GM21717 (cell line): ENCODE data around the gene USP31.
"Not testable (repeated sequence)": the region's sequence is repeated elsewhere in the genome, so short reads cannot be mapped to it uniquely, and the experiment has no call there.

Source experiments
- ATAC-seq: cut with Tn5 transposase; IDR thresholded peaks from one replicate; pipeline ENCODE4 v1.9.1; 2021; ENCODE audit warnings: mild to moderate bottlenecking, moderate library complexity; ENCODE audit not compliant: unreplicated experiment

Gene USP31

DNA sequence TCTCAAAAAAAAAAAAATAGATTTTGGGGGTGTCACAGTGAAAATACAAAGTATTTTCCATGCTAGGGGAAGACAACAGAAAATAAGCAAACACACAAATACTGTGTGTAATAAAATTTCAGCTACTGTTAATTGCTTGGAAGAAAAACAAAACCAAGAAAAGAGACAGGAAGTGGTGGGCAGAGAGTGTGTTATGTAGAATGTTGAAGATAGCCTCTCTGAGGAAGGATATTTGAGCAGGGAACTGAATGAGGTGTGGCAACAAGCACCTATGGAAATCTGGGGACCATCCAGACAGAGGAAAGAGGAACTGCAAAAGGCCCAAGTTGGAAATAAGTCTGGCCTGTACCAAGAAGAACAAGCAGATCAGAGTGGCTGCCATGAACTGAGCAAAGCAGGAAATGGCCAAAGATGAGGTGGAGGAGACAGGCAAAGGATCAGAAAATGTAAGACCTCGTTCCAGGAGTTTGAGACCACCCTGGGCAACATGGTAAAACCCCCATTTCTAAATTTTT, 7.8 kb upstream of the USP31 start:
- ATAC-seq = no peak

DNA sequence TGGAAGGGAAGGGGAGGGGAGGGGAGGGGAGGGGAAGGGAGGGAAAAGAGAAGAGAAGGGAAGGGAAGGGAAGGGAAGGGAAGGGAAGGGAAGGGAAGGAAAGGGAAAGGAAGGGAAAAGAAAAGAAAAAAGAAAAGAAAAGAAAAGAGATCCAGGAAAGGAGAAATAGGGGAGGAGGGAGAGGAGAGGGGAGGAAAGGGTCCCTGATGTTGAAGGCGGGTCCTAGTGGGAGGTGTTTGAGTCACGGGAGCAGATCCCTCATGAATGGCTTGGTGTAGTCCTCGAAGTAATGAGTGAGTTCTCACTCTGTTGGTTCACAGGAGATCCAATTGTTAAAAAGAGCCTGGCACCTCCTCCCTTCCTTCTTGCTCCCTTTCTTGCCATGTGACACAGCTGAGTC, 6.9 kb upstream of the USP31 start:
- ATAC-seq = no peak

DNA sequence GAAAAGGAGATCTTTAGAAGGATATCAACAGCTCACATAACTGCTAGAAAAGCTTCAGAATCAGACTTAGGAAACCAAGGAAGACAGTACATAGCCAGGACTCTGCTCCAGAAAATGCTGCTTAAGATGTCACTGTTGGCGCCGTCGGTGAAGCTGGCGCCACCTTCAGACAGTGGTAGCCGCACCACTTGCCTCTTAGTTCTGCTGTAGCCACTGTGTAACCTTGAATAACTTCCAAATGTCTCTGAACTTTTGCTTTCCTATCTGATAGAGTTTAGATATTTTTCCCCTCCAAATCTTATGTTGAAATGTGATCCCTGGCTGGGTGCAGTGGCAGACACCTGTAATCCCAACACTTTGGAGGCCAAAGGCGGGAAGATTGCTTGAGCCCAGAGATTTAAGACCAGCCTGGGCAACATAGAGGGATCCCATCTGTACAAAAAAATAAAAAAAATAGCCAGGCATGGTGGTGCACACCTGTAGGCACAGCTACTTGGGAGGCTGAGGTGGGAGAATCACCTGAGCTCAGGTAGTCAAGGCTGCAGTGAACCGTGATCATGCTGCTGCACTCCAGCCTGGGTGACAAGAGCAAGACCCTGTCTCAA, 6.3 kb upstream of the USP31 start:
- no peak for ATAC-seq

DNA sequence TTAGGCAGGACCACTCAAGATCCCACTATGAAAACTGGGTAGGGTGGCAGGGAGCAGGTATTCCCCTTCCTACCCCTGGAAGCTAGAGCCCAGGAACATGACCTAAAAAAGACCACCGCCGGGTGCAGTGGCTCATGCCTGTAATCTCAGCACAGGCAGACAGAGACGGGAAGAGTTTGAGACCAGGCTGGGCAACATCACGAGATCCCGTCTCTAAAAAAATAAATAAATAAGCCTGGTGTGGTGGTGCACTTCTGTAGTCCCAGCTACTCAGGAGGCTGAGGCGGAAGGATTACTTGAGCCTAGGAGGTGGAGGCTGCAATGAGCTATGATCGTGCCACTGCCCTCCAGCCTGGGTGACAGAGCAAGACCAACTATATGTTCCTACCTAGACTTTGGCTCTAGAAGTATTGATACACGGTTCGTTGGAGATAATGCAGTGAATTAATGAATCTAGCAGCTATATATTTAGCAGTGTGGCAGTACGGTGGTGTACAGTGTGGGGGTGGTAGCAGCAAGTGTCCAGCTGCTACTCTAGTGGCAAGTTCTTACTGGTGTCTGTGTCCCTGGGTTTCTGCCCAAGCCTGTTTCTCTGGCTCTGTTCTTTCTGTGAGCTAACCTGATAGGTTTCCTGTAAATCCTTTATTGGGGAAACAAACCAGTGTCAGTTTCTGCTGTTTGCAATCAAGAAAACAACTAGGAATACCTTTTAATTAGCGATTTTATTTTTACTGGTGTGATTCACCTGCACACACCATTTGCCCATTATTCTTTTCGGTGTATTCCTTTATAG, 3.3 kb upstream of the USP31 start:
- ATAC-seq = no peak

DNA sequence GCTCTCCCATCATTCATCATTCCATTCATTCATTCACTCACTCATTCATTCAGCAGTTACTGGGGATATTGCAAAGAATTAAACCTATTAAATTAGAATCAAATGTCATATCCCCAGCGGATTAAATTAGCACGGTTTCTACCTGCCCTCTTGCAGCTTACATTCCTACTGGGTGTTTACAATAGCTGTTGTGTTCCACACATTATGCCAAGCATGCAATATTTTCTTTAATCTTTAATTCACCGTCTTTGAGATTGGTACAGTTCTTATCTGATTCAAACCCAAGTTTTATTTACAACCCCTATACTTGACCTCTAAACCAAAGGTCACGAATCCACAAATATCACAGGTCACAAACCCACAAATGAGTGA, 727 bp upstream of the USP31 start:
- ATAC-seq = no peak

DNA sequence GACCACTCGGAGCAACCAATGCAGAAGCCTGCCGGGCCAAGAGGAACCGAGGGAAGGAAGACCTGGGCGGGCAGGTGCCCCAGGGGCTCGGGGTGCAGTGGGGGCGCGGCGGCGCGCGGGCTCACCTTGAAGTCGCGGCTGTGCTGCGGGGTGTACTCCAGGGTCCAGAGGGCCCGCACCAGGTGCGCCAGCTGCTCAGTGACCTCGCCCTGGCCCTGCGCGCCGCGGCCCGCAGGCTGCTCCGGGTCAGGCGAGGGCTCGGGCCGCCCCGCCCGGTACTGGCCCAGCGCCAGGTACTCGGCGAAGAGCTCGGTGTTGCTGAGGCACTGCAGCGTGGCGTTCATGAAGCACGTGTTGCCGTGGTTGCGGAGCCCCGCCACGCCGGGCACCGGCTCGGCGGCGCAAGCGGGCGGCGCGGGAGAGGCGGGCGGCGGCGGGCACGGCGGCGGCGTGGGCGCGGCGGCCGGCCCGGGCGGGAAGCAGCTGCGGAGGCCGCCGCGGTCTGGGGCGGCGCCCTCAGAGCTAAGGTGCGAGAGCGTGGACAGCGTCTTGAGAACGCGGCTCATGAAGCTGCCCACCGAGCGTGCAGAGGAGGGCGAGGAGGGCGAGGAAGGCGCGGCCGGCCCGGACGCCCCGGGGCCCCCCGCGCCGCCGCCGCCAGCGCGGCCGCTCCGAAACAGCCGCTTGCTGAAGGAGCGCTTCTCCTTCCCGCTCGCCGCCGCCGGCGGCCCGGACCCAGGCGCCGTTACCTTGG, 562 bp downstream of the USP31 start:
- ATAC-seq = peak; percentile 33

DNA sequence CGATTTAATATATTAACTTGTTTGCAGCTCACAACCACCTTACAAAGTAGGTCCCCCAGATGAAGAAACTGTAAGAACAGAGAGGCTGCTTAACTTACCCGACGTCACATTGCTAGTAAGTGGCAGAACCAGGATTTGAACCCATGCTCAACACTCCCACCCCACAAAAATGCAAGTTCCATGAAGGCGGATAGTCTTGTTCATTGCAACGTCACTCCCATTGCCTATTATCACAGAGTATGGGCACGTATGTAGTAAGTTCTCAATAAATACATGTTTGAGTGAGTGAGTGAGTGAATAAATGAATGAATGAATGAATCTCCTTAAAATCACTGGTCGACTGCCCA, 1.1 kb downstream of the USP31 start:
- no peak for ATAC-seq

DNA sequence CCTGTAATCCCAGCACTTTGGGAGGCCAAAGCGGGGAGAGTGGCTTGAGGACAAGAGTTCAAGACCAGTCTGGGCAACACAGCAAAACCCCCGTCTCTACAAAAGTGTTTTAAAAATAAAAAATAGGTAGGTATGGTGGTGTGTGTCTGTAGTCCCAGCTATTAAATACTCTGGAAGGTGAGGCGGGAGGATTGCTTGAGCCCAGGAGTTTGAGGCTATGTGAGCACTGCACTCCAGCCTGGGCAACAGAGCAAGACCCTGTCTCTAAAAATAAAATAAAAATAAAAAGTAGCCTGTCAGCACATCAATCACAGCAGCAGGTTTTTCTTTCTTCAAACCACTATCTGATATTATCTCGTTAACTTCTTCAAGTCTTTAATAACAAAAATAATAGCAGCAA, 1.6 kb downstream of the USP31 start:
- ATAC-seq = no peak

DNA sequence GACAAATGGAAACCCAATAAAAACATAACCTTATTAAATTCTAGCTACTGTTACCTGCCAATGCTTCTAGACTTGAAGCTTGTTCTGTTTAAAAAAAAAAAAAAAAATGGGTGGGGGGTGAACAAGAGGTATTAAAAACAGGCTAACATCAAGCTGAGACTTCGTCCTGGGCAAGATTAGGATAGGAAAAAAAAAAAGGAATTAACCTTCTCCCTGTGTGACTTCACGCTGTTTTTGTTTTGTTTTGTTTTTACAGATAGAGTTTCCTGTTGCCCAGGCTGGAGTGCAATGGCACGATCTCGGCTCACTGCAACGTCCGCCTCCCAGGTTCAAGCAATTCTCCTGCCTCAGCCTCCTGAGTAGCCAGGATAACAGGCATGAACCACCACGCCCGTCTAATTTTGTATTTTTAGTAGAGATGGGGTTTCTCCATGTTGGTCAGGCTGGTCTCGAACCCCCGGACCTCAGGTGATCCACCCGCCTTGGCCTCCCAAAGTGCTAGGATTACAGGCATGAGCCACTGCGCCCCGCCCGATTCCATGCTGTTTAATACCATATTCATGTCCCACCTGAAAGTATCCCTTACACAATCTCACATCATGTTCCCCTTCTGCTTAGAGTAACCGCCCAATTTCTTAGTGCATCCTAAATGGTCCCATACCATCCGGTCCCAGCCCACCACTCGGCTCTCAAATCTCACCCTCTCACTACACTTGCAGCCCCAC, 2.2 kb downstream of the USP31 start:
- no peak for ATAC-seq

DNA sequence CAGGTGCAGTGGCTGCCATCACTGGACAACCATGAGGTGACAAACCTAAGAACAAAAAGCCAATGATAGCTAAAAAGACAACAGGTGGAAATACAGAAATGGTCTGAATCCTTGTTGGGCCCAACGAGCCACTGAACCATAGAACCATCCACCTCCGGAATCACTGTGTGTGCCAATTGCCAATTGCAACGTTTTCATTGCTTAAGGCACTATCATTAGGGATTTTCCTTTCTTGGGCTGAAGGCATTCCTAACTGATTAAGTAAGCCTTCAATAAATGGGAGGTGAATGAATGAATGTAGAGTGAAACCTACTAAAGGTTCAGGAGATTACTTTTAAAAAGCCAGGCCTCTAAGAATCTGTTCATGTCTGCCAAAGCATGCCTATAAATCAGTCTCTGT, 3.6 kb downstream of the USP31 start:
- ATAC-seq = no peak

DNA sequence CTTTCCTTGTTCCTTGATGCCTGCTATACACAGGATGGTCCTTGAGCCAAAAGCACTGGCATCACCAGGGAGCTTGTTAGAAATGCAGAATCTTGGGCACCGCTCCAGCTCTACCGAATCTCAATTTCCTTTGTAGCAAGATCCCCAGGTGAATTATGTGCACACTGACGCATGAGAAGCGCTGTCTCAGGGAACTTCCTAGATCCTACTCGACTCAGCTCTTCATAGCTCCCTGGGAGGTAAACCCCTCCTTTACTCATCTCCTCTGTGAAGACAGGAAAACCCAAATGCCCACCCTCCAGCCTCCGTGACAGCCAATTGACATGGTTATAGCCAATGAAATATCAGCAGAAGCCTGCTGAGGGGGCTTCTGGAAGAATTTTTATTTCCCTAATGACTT, 4.1 kb downstream of the USP31 start:
- ATAC-seq = no peak

DNA sequence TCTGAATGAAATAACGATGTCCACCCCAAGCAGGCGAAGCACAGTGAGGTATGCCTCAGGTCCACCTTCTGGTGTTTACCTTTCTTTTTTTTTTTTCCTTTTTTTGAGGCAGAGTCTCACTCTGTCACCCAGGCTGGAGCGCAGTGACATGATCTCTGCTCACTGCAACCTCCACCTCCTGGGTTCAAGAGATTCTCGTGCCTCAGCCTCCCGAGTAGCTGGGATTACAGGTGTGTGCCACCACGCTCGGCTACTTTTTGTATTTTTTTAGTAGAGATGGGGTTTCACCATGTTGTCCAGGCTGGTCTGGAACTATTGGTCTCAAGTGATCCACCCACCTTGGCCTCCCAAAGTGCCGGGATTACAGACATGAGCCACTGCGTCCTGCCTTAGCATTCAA, 4.9 kb downstream of the USP31 start:
- ATAC-seq = not testable (repeated sequence)

DNA sequence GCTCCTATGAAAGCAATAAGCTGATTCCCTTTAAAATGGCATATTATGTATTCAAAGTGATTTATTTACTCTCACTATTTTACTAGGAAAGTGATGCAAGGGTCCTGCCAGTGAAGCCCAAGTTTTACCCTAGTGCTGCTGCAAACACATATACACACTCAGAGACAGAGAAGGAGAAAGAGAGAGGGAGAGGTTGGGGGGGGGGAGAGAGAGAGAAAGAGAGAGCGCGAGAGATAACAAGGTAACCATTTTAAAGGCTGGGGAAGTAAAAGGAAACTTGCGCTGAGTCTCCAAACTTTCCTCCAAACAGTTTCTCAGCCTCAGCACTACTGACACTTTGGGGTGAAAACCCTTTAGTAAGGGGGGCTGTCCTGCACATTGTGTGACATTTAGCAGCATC, 5.9 kb downstream of the USP31 start:
- ATAC-seq = no peak

DNA sequence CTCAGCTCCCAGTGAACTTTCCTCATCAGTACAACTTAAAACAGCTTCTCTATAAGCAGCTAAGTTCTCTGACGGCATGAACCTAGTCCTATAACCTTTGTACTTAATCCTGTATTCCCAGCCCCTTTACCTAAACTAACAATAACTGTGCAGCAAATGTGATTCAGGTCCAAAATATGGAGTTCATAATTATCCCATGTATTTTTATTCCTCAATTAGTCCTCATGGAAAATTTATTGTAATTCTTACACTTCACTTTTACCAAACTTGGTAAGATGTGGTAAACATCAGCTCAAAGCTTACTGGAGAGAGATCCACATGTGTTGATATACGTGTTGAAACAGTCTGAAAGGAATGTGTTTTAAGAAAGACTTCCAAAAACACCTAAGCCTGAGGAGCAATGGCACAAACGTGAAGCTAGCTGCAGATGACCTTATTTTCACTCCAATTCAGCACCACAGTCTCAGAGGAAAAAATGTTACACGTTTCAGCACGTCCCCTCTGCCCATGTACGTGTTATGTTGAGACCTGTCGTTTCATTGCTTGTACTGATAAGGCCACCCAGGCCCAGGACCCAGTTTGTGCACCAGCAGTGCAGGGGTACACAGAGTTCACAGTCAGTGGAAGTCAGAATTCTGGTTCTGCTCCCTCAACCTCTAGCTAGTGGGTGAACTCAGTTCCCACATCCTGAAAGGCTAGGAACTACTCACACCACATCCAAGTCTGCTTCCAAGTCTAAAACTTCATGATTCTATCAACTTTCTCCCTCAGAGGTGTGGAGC, 7.1 kb downstream of the USP31 start:
- no peak for ATAC-seq

DNA sequence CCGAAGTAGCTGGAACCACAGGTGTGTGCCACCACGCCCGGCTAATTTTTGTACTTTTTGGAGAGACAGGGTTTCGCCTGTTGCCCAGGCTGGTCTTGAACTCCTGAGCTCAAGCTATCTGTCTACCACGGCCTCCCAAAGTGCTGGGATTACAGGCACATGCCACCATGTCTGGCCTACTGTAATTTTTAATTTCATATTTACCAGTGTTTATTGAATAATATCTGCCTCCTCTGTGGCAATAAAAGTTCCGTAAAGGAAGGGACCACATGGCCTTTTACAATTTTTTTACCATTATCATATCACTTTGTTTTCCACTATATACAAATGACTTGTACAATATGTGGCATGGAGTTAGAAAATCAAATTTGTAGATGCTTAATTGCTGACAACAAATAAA, 7.8 kb downstream of the USP31 start:
- ATAC-seq = no peak

DNA sequence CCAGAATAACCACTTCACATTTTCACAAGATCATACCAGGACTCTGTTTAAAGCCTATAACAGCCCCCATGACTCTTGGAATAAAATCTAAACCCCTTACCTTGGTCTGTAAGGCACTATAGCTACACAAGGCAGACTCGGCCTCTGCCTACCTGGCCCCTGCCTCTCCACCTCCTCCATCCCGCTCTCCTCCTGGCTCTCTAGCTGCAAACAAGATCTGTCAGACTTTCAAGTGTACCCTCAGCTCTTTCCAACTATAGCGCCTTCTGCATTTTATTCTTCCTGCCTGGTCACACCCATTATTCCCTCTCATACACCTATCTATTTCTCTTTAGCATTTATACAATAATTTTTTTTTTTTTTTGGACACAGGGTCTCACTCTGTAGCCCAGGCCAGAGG, 8.2 kb downstream of the USP31 start:
- no peak for ATAC-seq

DNA sequence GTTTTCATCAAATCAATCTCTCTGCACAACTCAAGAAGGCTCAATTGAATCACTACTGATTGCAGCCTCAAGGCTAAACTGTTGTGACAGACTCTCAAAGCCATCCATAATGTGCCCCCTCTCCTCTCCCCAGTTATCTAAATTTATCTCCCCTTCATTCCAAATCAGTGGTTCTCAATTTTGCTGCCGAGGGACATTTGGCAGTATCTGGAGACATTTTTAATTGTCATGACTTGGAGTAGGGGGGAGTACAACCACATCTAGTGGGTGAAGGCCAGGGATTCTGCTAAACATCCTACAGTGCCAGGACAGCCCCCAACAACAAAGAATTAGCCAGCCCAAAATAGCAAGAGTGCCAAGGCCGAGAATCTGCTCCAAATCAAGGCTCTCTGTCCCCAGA, 9.1 kb downstream of the USP31 start:
- ATAC-seq = no peak

DNA sequence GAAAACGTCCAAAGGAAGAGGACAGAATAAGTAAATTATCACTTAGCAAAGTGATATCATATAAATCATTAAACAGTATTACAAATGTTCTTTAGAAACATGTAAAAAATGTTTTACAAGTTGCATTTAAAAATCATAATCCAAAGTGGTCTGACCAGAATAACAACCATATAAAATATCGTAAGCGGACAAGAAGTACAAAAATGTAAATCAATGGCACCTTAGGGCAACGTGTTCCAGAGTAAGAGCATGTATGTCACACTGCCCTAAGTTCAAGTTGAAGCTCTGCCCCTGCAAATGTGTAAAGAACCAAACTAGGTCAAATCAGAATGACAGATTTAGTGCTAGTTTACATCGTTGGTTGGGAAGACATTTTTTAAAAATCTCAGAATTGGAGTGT, 11.4 kb downstream of the USP31 start:
- ATAC-seq = no peak

DNA sequence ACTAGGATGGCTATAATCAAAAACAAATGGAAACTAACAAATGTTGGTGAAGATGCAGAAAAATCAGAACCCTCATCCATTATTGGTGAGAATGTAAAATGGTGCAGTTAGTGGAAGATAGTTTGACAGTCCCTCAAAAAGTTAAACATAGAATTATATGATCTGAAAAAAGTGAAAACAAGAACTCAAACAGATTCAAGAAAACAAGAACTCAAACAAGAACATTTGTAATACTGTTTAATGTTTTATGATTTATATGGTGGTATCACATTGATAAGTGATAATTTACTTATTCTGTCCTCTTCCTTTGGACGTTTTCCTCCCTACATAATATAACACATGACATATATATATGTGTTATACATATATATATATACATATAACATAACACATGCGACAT, 12.0 kb downstream of the USP31 start:
- ATAC-seq = no peak

DNA sequence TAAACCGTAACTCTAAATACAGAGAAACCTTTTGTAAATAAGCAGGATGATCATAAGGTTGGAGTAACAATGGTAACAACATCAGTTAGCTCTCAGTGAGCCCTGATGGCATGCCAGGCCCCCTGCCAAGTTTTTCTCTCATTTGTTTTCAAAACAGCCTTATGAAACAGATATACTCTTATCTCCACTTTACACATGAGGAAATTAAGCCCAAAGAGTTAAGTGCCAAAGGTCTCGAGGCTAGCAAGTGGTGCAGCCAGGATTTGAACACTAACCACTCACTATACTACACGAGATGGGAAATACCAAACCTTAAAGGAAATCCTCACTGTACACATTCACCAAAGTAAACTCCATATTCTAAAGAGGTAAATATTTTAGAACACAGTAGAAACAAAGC, 15.0 kb downstream of the USP31 start:
- no peak for ATAC-seq
